Measurements from ENCODE around the gene CREB3. TPM values are rescaled to one million over a fixed set of nuclear protein-coding genes. Genes with fewer than 3 reads are reported as not detected.

CREB3 gene
- polyA plus RNA-seq, 3 donors, result 17.4 to 38.7 (median 32.2) TPM

GRCh38 chr9:35723908-35724307, 8.6 kb upstream of the CREB3 start:
- Mint-ChIP-seq H3K27me3 (ENCODE audit: low read depth in 3 of 3) (peaks cover 0 to 1% (median 0%) of the 10 kb centered on the region in 3 donors), H3K9me3 (no peaks in the 10 kb centered on the region), H3K27ac (peak overlapping the region in 3 of 7 donors; percentile 30 to 68 (median 37)), H3K4me1 (no peaks in the 10 kb centered on the region), H3K36me3 (peaks cover 14 to 79% of the 10 kb centered on the region in 2 donors), H3K4me3 (no peak overlapping the region)
- 100% methylated on average over 4 of the region's 8 CpGs for WGBS (ENCODE audit: insufficient coverage)
- DNase-seq, result no peak
- H3K9me3 ChIP-seq (replicated peaks in 1 of 2; ENCODE audit: control insufficient read depth in 1 of 2, insufficient read depth in 1 of 2, low read length in 2 of 2), result no peaks in the 10 kb centered on the region
- no peak overlapping the region for H3K27ac ChIP-seq (ENCODE audit: low read depth in 1 of 2, low read length in 2 of 2)
- H3K4me3 ChIP-seq (replicated peaks in 1 of 3; ENCODE audit: low read depth in 2 of 3, low read length in 3 of 3), result no peak overlapping the region
- no peak overlapping the region for H3K9ac ChIP-seq (ENCODE audit: insufficient read depth, low read length, poor library complexity, severe bottlenecking)
- H3K36me3 ChIP-seq (replicated peaks in 1 of 2; ENCODE audit: control insufficient read depth in 1 of 2, insufficient read depth in 2 of 2, low read length in 2 of 2), result peaks cover 74 to 96% of the 10 kb centered on the region in 2 donors
- intact Hi-C loops (cut with micrococcal nuclease), result loop anchor here in 1 of 2 donors (10.0 kb wide), 1 partner anchor 119 kb away; the partner anchor contains the start of gene TESK1
- peaks cover 100% of the 10 kb centered on the region for H4K20me1 ChIP-seq (ENCODE audit: insufficient read depth, low read length)
- peaks cover 58% of the 10 kb centered on the region for H3K79me2 ChIP-seq (ENCODE audit: insufficient read depth, low read length)
- H2AFZ ChIP-seq (ENCODE audit: insufficient read depth, low read depth, low read length, poor library complexity, severe bottlenecking), result no peak overlapping the region
- TF ChIP-seq CTCF (IDR thresholded peaks at IDR 0.05), result no peak
- peaks cover 21 to 24% of the 10 kb centered on the region in 2 donors for H3K4me1 ChIP-seq (ENCODE audit: control insufficient read depth in 1 of 2, insufficient read depth in 2 of 2, low read length in 2 of 2)
- H3K27me3 ChIP-seq (ENCODE audit: control insufficient read depth in 2 of 2, insufficient read depth in 2 of 2, low read length in 2 of 2), result no peaks in the 10 kb centered on the region
- no peak overlapping the region for H3K4me2 ChIP-seq (replicated peaks; ENCODE audit: extremely low read depth, low read length, poor library complexity, severe bottlenecking)

- H3K4me3 ChIP-seq (replicated peaks in 1 of 3; ENCODE audit: low read depth in 2 of 3, low read length in 3 of 3), result no peak overlapping the region
- no peak for DNase-seq
- peak overlapping the region in 3 of 7 donors; percentile 7 to 30 (median 28) for H3K27ac Mint-ChIP-seq
- no peak overlapping the region for H3K4me3 Mint-ChIP-seq
- H3K4me1 Mint-ChIP-seq, result no peaks in the 10 kb centered on the region
- peaks cover 0 to 1% (median 0%) of the 10 kb centered on the region in 3 donors for H3K27me3 Mint-ChIP-seq (ENCODE audit: low read depth in 3 of 3)
- intact Hi-C loops (cut with micrococcal nuclease), result loop anchor here in 1 of 2 donors (5.0 to 10.0 kb wide), 2 partner anchors 78 to 121 kb away; partner anchors contain the start of gene TESK1
- H3K36me3 Mint-ChIP-seq, result peaks cover 15 to 64% of the 10 kb centered on the region in 2 donors
- peaks cover 35 to 39% of the 10 kb centered on the region in 2 donors for H3K4me1 ChIP-seq (ENCODE audit: control insufficient read depth in 1 of 2, insufficient read depth in 2 of 2, low read length in 2 of 2)
- H3K27me3 ChIP-seq (ENCODE audit: control insufficient read depth in 2 of 2, insufficient read depth in 2 of 2, low read length in 2 of 2), result no peaks in the 10 kb centered on the region
- no peaks in the 10 kb centered on the region for H3K9me3 Mint-ChIP-seq
- peaks cover 100% of the 10 kb centered on the region for H4K20me1 ChIP-seq (ENCODE audit: insufficient read depth, low read length)
- H3K9me3 ChIP-seq (replicated peaks in 1 of 2; ENCODE audit: control insufficient read depth in 1 of 2, insufficient read depth in 1 of 2, low read length in 2 of 2), result no peaks in the 10 kb centered on the region
- H3K9ac ChIP-seq (ENCODE audit: insufficient read depth, low read length, poor library complexity, severe bottlenecking), result no peak overlapping the region
- peak overlapping the region in 1 of 2 donors; percentile 3 for H3K27ac ChIP-seq (ENCODE audit: low read depth in 1 of 2, low read length in 2 of 2)
- no peak overlapping the region for H3K4me2 ChIP-seq (replicated peaks; ENCODE audit: extremely low read depth, low read length, poor library complexity, severe bottlenecking)
- H2AFZ ChIP-seq (ENCODE audit: insufficient read depth, low read depth, low read length, poor library complexity, severe bottlenecking), result no peak overlapping the region
- no peak for TF ChIP-seq CTCF (IDR thresholded peaks at IDR 0.05)
- WGBS (ENCODE audit: insufficient coverage), result 100% methylated on average over 1 of the region's 11 CpGs
- H3K79me2 ChIP-seq (ENCODE audit: insufficient read depth, low read length), result peaks cover 70% of the 10 kb centered on the region
- peaks cover 60 to 81% of the 10 kb centered on the region in 2 donors for H3K36me3 ChIP-seq (replicated peaks in 1 of 2; ENCODE audit: control insufficient read depth in 1 of 2, insufficient read depth in 2 of 2, low read length in 2 of 2)
Observed at GRCh38 chr9:35725362-35725761, 7.1 kb upstream of the CREB3 start.
